Hepatocyte (in vitro differentiated cells): ENCODE measurements around the gene OTUD5. TPM values are rescaled to one million over a fixed set of nuclear protein-coding genes. Genes with fewer than 3 reads are reported as not detected.

ENCODE experiments used
- DNase-seq: peaks from one replicate; pipeline ENCODE4 v3.0.0-alpha.2; 2016; ENCODE audit warnings: low spot score
- H2AFZ ChIP-seq: fragments of 200-600 bp; sonication (generic); 2 replicates; pipeline ENCODE4 v1.6.0; 2016; ENCODE audit warnings: antibody characterized with exemption, mild to moderate bottlenecking
- H3K27ac ChIP-seq: fragments of 200-600 bp; sonication (generic); 2 replicates; pipeline ENCODE4 v1.5.1; 2016; ENCODE audit warnings: mild to moderate bottlenecking
- H3K27me3 ChIP-seq: fragments of 200-600 bp; sonication (generic); 2 replicates; pipeline ENCODE4 v1.6.1; 2016
- H3K36me3 ChIP-seq: fragments of 200-600 bp; sonication (generic); replicated peaks from 2 replicates; pipeline ENCODE4 v1.5.1; 2016; ENCODE audit warnings: low read depth; ENCODE audit not compliant: insufficient read depth
- H3K4me1 ChIP-seq: fragments of 200-600 bp; sonication (generic); 2 replicates; pipeline ENCODE4 v1.5.1; 2016; ENCODE audit warnings: mild to moderate bottlenecking, moderate library complexity; ENCODE audit not compliant: insufficient read depth
- H3K4me2 ChIP-seq: fragments of 200-600 bp; sonication (generic); 2 replicates; pipeline ENCODE4 v1.6.0; 2016
- H3K4me3 ChIP-seq: fragments of 200-600 bp; sonication (generic); 2 replicates; pipeline ENCODE4 v1.5.1; 2016; ENCODE audit warnings: mild to moderate bottlenecking
- H3K79me2 ChIP-seq: fragments of 200-600 bp; sonication (generic); 2 replicates; pipeline ENCODE4 v1.6.0; 2017; ENCODE audit warnings: mild to moderate bottlenecking
- H3K9me2 ChIP-seq: fragments of 200-600 bp; sonication (generic); replicated peaks from 2 replicates; pipeline ENCODE4 v1.6.0; 2017; ENCODE audit warnings: mild to moderate bottlenecking; ENCODE audit not compliant: insufficient read depth
- H3K9me3 ChIP-seq: fragments of 200-600 bp; sonication (generic); 2 replicates; pipeline ENCODE4 v1.5.1; 2016; ENCODE audit warnings: low read depth, mild to moderate bottlenecking
- H4K20me1 ChIP-seq: fragments of 200-600 bp; sonication (generic); 2 replicates; pipeline ENCODE4 v1.6.0; 2016; ENCODE audit warnings: mild to moderate bottlenecking; ENCODE audit not compliant: insufficient read depth, poor library complexity, severe bottlenecking
- EZH2 ChIP-seq: fragments of 200-600 bp; sonication (generic); IDR thresholded peaks from 2 replicates; pipeline ENCODE4 v1.6.1; 2016; ENCODE audit warnings: antibody characterized with exemption, mild to moderate bottlenecking, borderline replicate concordance
- EZH2phosphoT487 ChIP-seq: fragments of 200-600 bp; sonication (generic); IDR thresholded peaks from one replicate; pipeline ENCODE4 v1.6.1; 2018; ENCODE audit warnings: antibody characterized with exemption, mild to moderate bottlenecking, low read depth, moderate library complexity; ENCODE audit not compliant: unreplicated experiment, severe bottlenecking
- WGBS: methylation state at CpG from one replicate; pipeline ENCODE4 v1.1.6; 2016; ENCODE audit warnings: low lambda C conversion rate; ENCODE audit errors: missing lambda C conversion rate; 5-methylcytosine and 5-hydroxymethylcytosine counted together
- polyA plus RNA-seq: library from polyadenylated mRNA; unstranded; fragments of >200 nt; fragmentation: Nextera tagmentation; extraction: Ambion mirVana; gene quantifications from 2 replicates; pipeline ENCODE4 v1.2.1, GENCODE V29; 2016
- total RNA-seq: library from RNA; depleted of rRNA; stranded (reverse); fragments of >200 nt; gene quantifications from 2 replicates; pipeline ENCODE4 v1.2.3, GENCODE V29; 2014
- TF ChIP-seq, protein P1 (sequence below): fragments of 200-600 bp; sonication (generic); IDR thresholded peaks from 2 replicates; pipeline ENCODE4 v1.5.1; 2016; ENCODE audit warnings: antibody characterized with exemption, mild to moderate bottlenecking; ENCODE audit not compliant: poor library complexity

Gene OTUD5
- total and polyA plus RNA-seq, 2 experiments from 2014 or later: 32.5 to 51.2 TPM

DNA sequence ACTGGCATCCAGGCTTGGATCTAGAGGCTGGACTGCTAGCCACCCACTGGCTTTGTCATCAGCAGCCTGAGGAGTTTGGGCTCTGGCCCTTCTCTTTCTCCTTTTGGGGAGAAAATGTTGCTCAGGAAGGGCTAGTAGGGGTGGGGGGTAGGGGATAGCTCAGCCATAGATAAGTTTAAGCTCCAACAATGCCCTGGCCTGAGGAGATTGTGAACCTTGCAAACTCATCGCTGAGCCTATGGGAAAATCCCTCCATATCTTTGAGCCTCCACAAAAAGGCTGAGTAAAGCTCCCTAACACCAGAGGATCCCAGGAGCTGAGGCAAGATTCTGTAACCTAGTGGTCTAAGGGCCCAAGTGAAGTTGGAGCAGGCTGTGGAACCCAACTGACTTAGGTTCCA lies 8.8 kb downstream of the OTUD5 start:
- Histone ChIP-seq H3K36me3 (no peaks in the 10 kb centered on the region), H3K27ac (no peak overlapping the region), H3K4me1 (no peaks in the 10 kb centered on the region), H3K4me3 (no peak overlapping the region), H3K4me2 (no peak overlapping the region), H3K79me2 (peaks cover 60% of the 10 kb centered on the region), H3K9me2 (no peaks in the 10 kb centered on the region), H3K27me3 (no peaks in the 10 kb centered on the region), H2AFZ (no peak overlapping the region), H4K20me1 (peaks cover 22% of the 10 kb centered on the region), H3K9me3 (no peaks in the 10 kb centered on the region)
- WGBS: 71% methylated on average over 1 of the region's 1 CpG
- TF ChIP-seq EZH2: no peak
- TF ChIP-seq EZH2phosphoT487: no peak
- TF ChIP-seq, protein P1, sequence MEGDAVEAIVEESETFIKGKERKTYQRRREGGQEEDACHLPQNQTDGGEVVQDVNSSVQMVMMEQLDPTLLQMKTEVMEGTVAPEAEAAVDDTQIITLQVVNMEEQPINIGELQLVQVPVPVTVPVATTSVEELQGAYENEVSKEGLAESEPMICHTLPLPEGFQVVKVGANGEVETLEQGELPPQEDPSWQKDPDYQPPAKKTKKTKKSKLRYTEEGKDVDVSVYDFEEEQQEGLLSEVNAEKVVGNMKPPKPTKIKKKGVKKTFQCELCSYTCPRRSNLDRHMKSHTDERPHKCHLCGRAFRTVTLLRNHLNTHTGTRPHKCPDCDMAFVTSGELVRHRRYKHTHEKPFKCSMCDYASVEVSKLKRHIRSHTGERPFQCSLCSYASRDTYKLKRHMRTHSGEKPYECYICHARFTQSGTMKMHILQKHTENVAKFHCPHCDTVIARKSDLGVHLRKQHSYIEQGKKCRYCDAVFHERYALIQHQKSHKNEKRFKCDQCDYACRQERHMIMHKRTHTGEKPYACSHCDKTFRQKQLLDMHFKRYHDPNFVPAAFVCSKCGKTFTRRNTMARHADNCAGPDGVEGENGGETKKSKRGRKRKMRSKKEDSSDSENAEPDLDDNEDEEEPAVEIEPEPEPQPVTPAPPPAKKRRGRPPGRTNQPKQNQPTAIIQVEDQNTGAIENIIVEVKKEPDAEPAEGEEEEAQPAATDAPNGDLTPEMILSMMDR: no peak
- DNase-seq: no peak

DNA sequence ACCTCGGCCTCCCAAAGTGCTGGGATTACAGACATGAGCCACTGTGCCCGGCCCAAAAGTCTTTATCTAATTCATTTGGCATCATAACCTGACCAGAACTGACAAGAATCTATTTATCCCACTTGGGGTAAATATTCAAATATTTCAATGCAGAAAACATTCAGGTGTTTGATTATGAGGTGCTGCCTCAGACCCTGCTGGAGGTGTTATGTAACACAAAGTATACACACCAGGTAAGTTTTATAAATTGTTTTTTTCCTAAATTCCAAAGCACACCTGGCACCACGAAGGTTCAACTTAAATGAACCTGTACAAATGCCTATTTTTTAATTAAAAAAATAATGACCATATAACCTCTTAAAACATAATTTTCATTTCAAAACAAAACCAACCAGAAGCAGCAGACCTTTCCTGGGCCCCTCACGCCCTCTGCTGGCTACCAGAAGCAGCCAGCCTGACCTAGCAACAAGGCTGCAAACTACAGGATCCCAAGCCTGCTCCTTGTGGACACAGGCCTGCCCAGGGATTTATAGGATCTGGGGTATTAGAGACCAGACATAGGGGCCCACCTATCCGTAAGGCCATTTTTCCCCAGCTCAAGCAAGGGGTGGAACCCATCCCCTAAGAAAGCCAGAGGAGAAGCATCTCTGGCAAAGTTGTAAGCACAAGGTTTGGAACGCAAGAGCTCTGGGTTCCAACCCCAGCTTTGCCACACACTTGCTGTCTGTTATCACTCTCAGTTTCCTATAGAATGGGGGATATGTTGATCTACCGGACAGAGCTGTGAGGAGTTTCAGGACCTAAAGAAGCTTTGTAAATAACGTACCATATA lies 11.7 kb downstream of the OTUD5 start:
- TF ChIP-seq, protein P1: peak; percentile 73
- TF ChIP-seq EZH2 (no peak), EZH2phosphoT487 (no peak)
- Histone ChIP-seq H3K4me3 (no peak overlapping the region), H3K27ac (no peak overlapping the region), H3K27me3 (no peaks in the 10 kb centered on the region), H3K79me2 (peaks cover 47% of the 10 kb centered on the region), H3K36me3 (no peaks in the 10 kb centered on the region), H4K20me1 (peaks cover 16% of the 10 kb centered on the region), H2AFZ (no peak overlapping the region), H3K9me3 (no peaks in the 10 kb centered on the region), H3K4me2 (no peak overlapping the region), H3K4me1 (no peaks in the 10 kb centered on the region), H3K9me2 (no peaks in the 10 kb centered on the region)
- 60% methylated on average over 7 of the region's 8 CpGs for WGBS
- DNase-seq: peak; percentile 76

DNA sequence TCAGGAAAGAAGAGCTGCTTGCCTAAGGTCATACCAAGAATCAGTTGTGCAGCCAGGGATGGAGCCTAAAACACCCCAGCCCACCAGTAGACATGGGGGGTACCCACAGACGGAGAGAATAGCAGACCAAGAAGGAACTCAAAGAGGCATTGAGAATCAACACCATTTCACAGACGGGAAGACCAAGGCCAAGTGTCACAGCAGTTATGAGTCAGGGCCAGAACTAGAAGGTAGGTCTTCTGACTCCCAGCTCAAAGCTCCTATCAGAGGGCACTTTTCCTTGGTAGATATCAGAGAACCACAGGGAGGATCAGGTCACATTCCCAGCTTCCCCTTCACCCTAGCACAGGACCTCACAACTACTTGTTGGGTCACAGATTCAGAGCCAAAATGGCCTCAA lies 14.5 kb downstream of the OTUD5 start:
- Histone ChIP-seq H3K27me3 (no peaks in the 10 kb centered on the region), H3K36me3 (no peaks in the 10 kb centered on the region), H3K27ac (no peak overlapping the region)

More for the DNA sequence above, 14.5 kb downstream of the OTUD5 start:
- no peak for TF ChIP-seq EZH2
- TF ChIP-seq, protein P1: no peak
- no peak for TF ChIP-seq EZH2phosphoT487
- no peak overlapping the region for H3K4me3 ChIP-seq
- H3K4me2 ChIP-seq: no peak overlapping the region
- peaks cover 54% of the 10 kb centered on the region for H3K79me2 ChIP-seq
- DNase-seq: no peak
- WGBS: 74% methylated on average over 2 of the region's 2 CpGs
- H3K9me2 ChIP-seq: no peaks in the 10 kb centered on the region
- no peaks in the 10 kb centered on the region for H3K9me3 ChIP-seq
- H4K20me1 ChIP-seq: peaks cover 15% of the 10 kb centered on the region
- no peaks in the 10 kb centered on the region for H3K4me1 ChIP-seq
- no peak overlapping the region for H2AFZ ChIP-seq
